Activated T-cell treated with anti-CD3 and anti-CD28 coated beads for 24 hours (primary cell): ENCODE data around the gene MRPL42.
"Not testable (repeated sequence)": the region's sequence is repeated elsewhere in the genome, so short reads cannot be mapped to it uniquely, and the experiment has no call there.

Source experiments
- DNase-seq: peaks from one replicate; pipeline ENCODE4 v3.0.0-alpha.2; 2020; ENCODE audit warnings: low read depth

The MRPL42 gene

GRCh38 chr12:93547778-93548177 lies 80.5 kb downstream of the MRPL42 start:
- DNase-seq, result no peak

GRCh38 chr12:93549174-93549573 lies 81.9 kb downstream of the MRPL42 start:
- DNase-seq, result no peak

- DNase-seq, result no peak
These were observed 83.7 kb downstream of the MRPL42 start for GRCh38 chr12:93550748-93551611.

- DNase-seq, result no peak
These were observed 85.1 kb downstream of the MRPL42 start for GRCh38 chr12:93552427-93552826.

- not testable (repeated sequence) for DNase-seq
These were observed 90.6 kb downstream of the MRPL42 start for GRCh38 chr12:93557879-93558278.

- DNase-seq, result not testable (repeated sequence)
These were observed 91.4 kb downstream of the MRPL42 start for GRCh38 chr12:93558685-93559084.

- DNase-seq, result no peak
These were observed 96.7 kb downstream of the MRPL42 start for GRCh38 chr12:93563807-93564538.

- DNase-seq, result no peak
These were observed 98.4 kb downstream of the MRPL42 start for GRCh38 chr12:93565760-93566159.
